Measurements from ENCODE around the gene SF3B1.
A peak's percentile ranks its signal among the peaks of the same experiment; 100 is the strongest.

SF3B1 gene

GRCh38 chr2:197416268-197416667 lies 18.6 kb downstream of the SF3B1 start:
- DNase-seq (ENCODE audit: insufficient read length, low spot score) (no peak), FAIRE-seq (no peak)
- TF ChIP-seq POLR2A (IDR thresholded peaks at IDR 0.05; ENCODE audit: low read depth, low read length) (no peak), PAX5 (IDR thresholded peaks at IDR 0.05; ENCODE audit: insufficient read depth, low read length, severe bottlenecking) (no peak), POLR2AphosphoS5 (IDR thresholded peaks at IDR 0.05; ENCODE audit: low read depth, low read length) (no peak), POU2F2 (IDR thresholded peaks at IDR 0.05; ENCODE audit: low read depth, low read length) (no peak), SPI1 (IDR thresholded peaks at IDR 0.05; ENCODE audit: low read depth, low read length) (no peak), TAF1 (IDR thresholded peaks at IDR 0.05; ENCODE audit: low read depth, low read length) (no peak)

- DNase-seq (ENCODE audit: insufficient read length, low spot score) (no peak), FAIRE-seq (no peak)
- TF ChIP-seq POLR2A (IDR thresholded peaks at IDR 0.05; ENCODE audit: low read depth, low read length) (no peak), PAX5 (IDR thresholded peaks at IDR 0.05; ENCODE audit: insufficient read depth, low read length, severe bottlenecking) (no peak), POLR2AphosphoS5 (IDR thresholded peaks at IDR 0.05; ENCODE audit: low read depth, low read length) (no peak), POU2F2 (IDR thresholded peaks at IDR 0.05; ENCODE audit: low read depth, low read length) (no peak), TAF1 (IDR thresholded peaks at IDR 0.05; ENCODE audit: low read depth, low read length) (no peak), SPI1 (IDR thresholded peaks at IDR 0.05; ENCODE audit: low read depth, low read length) (no peak)
Observed at GRCh38 chr2:197414515-197414914, 20.3 kb downstream of the SF3B1 start.

- no peak for FAIRE-seq
- no peak for TF ChIP-seq POU2F2 (IDR thresholded peaks at IDR 0.05; ENCODE audit: low read depth, low read length)
- no peak for TF ChIP-seq PAX5 (IDR thresholded peaks at IDR 0.05; ENCODE audit: insufficient read depth, low read length, severe bottlenecking)
- no peak for TF ChIP-seq TAF1 (IDR thresholded peaks at IDR 0.05; ENCODE audit: low read depth, low read length)
- no peak for TF ChIP-seq POLR2A (IDR thresholded peaks at IDR 0.05; ENCODE audit: low read depth, low read length)
- no peak for TF ChIP-seq SPI1 (IDR thresholded peaks at IDR 0.05; ENCODE audit: low read depth, low read length)
Observed at GRCh38 chr2:197414039-197414438, 20.8 kb downstream of the SF3B1 start.

GRCh38 chr2:197405582-197405981 lies 29.2 kb downstream of the SF3B1 start:
- no peak for DNase-seq (ENCODE audit: insufficient read length, low spot score)
- TF ChIP-seq POU2F2 (IDR thresholded peaks at IDR 0.05; ENCODE audit: low read depth, low read length) = no peak
- no peak for TF ChIP-seq POLR2AphosphoS5 (IDR thresholded peaks at IDR 0.05; ENCODE audit: low read depth, low read length)
- no peak for TF ChIP-seq PAX5 (IDR thresholded peaks at IDR 0.05; ENCODE audit: insufficient read depth, low read length, severe bottlenecking)
- no peak for TF ChIP-seq POLR2A (IDR thresholded peaks at IDR 0.05; ENCODE audit: low read depth, low read length)
- TF ChIP-seq SPI1 (IDR thresholded peaks at IDR 0.05; ENCODE audit: low read depth, low read length) = no peak
- FAIRE-seq = no peak

More at GRCh38 chr2:197414039-197414438, 20.8 kb downstream of the SF3B1 start:
- DNase-seq (ENCODE audit: insufficient read length, low spot score) = no peak

- no peak for DNase-seq (ENCODE audit: insufficient read length, low spot score)
- no peak for TF ChIP-seq POLR2A (IDR thresholded peaks at IDR 0.05; ENCODE audit: low read depth, low read length)
- no peak for TF ChIP-seq POLR2AphosphoS5 (IDR thresholded peaks at IDR 0.05; ENCODE audit: low read depth, low read length)
- TF ChIP-seq POU2F2 (IDR thresholded peaks at IDR 0.05; ENCODE audit: low read depth, low read length) = no peak
- no peak for TF ChIP-seq SPI1 (IDR thresholded peaks at IDR 0.05; ENCODE audit: low read depth, low read length)
- TF ChIP-seq PAX5 (IDR thresholded peaks at IDR 0.05; ENCODE audit: insufficient read depth, low read length, severe bottlenecking) = no peak
- no peak for TF ChIP-seq TAF1 (IDR thresholded peaks at IDR 0.05; ENCODE audit: low read depth, low read length)
- FAIRE-seq = peak; percentile 72
Observed at GRCh38 chr2:197399887-197400540, 34.8 kb downstream of the SF3B1 start.

- no peak for DNase-seq (ENCODE audit: insufficient read length, low spot score)
- FAIRE-seq = no peak
- no peak for TF ChIP-seq POLR2AphosphoS5 (IDR thresholded peaks at IDR 0.05; ENCODE audit: low read depth, low read length)
- no peak for TF ChIP-seq POU2F2 (IDR thresholded peaks at IDR 0.05; ENCODE audit: low read depth, low read length)
- no peak for TF ChIP-seq POLR2A (IDR thresholded peaks at IDR 0.05; ENCODE audit: low read depth, low read length)
- TF ChIP-seq SPI1 (IDR thresholded peaks at IDR 0.05; ENCODE audit: low read depth, low read length) = no peak
- TF ChIP-seq TAF1 (IDR thresholded peaks at IDR 0.05; ENCODE audit: low read depth, low read length) = no peak
- no peak for TF ChIP-seq PAX5 (IDR thresholded peaks at IDR 0.05; ENCODE audit: insufficient read depth, low read length, severe bottlenecking)
Observed at GRCh38 chr2:197398913-197399312, 35.9 kb downstream of the SF3B1 start.

- FAIRE-seq = no peak
- TF ChIP-seq POLR2AphosphoS5 (IDR thresholded peaks at IDR 0.05; ENCODE audit: low read depth, low read length) = peak; percentile 48; the same call in 1 of the 2 replicates
- TF ChIP-seq SPI1 (IDR thresholded peaks at IDR 0.05; ENCODE audit: low read depth, low read length) = no peak
- no peak for DNase-seq (ENCODE audit: insufficient read length, low spot score)
Observed at GRCh38 chr2:197391220-197391717, 43.6 kb downstream of the SF3B1 start.

- FAIRE-seq (no peak), DNase-seq (ENCODE audit: insufficient read length, low spot score) (no peak)
- TF ChIP-seq POLR2AphosphoS5 (IDR thresholded peaks at IDR 0.05; ENCODE audit: low read depth, low read length) = no peak
Observed at GRCh38 chr2:197388866-197389587, 45.8 kb downstream of the SF3B1 start.

GRCh38 chr2:197387179-197387578 lies 47.6 kb downstream of the SF3B1 start:
- no peak for TF ChIP-seq POU2F2 (IDR thresholded peaks at IDR 0.05; ENCODE audit: low read depth, low read length)
- TF ChIP-seq POLR2AphosphoS5 (IDR thresholded peaks at IDR 0.05; ENCODE audit: low read depth, low read length) = no peak
- TF ChIP-seq TAF1 (IDR thresholded peaks at IDR 0.05; ENCODE audit: low read depth, low read length) = no peak
- TF ChIP-seq SPI1 (IDR thresholded peaks at IDR 0.05; ENCODE audit: low read depth, low read length) = no peak
- TF ChIP-seq PAX5 (IDR thresholded peaks at IDR 0.05; ENCODE audit: insufficient read depth, low read length, severe bottlenecking) = no peak
- TF ChIP-seq POLR2A (IDR thresholded peaks at IDR 0.05; ENCODE audit: low read depth, low read length) = no peak
- DNase-seq (ENCODE audit: insufficient read length, low spot score) (no peak), FAIRE-seq (no peak)

- FAIRE-seq (no peak), DNase-seq (ENCODE audit: insufficient read length, low spot score) (no peak)
- TF ChIP-seq TAF1 (IDR thresholded peaks at IDR 0.05; ENCODE audit: low read depth, low read length) = no peak
Observed at GRCh38 chr2:197386242-197386641, 48.6 kb downstream of the SF3B1 start.

Measured in GM12891 (cell line).